Hindlimb muscle (tissue), 1 donor: ENCODE results near the gene SFTPD. TPM values are rescaled to one million over a fixed set of nuclear protein-coding genes. Genes with fewer than 3 reads are reported as not detected.
"Not testable (repeated sequence)": the region's sequence is repeated elsewhere in the genome, so short reads cannot be mapped to it uniquely, and the experiment has no call there.

Experiments
- DNase-seq: peaks from one replicate; pipeline ENCODE4 v3.0.0-alpha.2; 2013
- polyA plus RNA-seq: library from polyadenylated mRNA; unstranded; fragments of 120-200 nt; gene quantifications from one replicate; pipeline ENCODE4 v1.2.1, GENCODE V29; 2013; ENCODE audit not compliant: insufficient read length

SFTPD gene
- 1.8 TPM for polyA plus RNA-seq

DNA sequence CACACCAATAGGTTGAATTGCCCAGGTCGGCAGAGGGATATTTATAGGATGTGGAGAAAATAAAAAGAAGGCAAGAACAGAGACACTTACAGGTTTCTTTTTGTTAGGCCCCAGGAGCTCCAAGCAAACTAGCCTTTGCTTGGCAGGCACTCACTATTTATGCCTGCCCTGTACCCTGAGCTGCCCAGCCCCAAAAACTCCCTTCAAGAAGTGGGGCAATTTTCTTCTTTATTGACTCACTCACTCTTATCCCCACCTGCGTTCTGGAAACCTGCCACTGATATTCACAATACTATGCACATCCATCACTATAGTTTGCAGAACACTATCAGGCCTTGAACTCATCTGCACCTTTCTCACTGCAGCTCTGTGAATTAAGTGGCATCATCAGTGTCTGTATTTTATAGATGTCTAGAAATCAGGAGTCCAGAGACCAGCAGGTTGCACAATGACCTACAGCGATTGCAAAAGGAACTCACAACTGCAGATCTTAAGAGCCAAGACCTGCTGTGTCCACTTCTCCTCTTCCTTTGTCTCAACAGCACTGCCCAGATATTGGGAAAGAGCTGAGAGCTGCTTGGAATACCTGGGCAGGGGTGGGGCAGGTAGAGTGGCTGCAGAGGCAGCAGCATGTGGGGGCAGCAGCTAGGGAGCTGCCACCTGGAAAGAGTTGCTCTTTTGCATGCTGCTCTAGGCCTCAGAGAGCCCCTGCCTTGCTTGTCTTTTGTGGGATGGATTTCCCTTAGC lies at the start of gene SFTPD:
TSS of gene SFTPD (minus strand) at position 130 of the 747 bp plus-strand sequence. CDS start 2,446 bp downstream, outside the sequence.
- no peak for DNase-seq

DNA sequence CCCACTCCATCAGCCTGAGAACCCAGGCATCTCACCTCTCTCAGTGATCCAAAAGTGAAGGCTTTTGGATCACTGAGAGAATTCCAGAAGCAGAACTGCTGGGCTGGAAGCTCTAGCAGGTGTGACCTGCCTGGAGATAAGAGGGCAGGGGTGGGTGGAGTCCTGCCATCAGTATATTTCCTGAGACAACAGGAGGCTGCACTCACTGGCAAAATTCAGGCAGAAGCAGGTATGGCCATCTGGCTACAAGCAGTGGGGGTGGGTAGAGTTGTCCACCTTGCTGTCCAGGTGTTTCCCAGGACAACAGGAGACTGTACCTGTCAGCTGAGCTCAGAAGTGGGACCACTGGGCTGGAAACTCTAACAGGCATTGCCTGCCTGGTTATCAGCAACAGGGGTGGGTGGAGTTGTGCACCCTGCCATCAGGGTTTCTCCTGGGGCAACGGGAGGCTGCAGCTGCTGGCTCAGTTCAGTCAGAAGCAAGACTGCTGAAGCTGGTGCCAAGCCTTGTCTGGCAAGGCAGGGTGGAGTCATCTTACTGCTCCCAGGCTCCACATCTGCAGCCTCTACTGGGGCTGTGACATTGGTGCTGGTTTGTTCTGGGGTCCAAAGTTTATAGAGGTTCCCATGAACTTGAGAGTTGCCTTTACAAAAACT lies 47.2 kb upstream of the SFTPD start:
- no peak for DNase-seq

DNA sequence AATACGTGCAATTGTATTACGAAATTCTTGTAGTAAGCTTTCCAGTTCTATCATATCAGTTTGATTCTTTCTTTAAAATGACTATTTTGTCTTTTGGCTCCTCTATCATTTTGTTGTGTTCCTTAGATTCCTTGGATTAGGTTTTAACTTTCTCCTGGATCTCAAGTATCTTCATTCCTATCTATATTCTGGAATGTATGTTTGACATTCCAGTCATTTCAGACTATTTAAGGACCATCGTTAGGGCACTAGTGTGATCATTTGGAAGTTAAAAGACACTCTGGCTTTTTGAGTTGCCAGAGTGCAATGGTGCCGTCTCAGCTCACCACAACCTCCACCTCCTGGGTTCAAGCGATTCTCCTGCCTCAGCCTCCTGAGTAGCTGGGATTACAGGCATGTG lies 45.7 kb upstream of the SFTPD start:
- no peak for DNase-seq

DNA sequence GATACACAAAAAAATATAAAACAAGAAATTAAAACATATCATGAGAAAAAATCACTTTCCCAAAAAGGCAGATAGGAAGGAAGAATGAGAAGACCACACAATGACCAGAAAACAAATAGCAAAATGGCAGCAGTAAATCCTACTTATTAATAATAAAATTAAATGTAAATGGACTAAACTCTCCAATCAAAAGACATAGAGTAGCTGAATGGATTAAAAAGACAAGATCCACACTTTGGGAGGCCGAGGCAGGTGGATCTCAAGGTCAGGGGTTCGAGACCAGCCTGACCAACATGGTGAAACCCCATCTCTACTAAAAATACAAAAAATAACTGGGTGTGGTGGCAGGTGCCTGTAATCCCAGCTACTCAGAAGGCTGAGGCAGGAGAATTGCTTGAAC lies 39.3 kb upstream of the SFTPD start:
- DNase-seq: not testable (repeated sequence)

DNA sequence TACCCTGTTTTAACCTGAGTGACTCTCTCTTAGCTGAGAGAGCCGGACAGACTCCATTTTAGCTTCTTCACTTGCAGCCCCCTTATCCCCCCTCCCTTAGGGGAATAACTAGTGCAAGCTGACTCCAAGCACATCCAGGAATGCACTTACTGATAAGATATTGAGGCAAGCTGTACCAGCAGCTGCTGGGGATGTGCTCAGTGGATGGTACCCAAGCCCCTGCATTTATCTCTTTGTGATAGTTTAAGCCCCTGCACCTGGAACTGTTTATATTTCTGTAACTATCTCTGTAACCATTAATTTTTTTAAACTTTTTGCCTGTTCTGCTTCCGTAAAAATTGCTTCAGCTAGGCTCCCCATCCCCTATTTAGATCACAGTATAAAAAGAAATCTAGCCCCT lies 37.8 kb upstream of the SFTPD start:
- not testable (repeated sequence) for DNase-seq

DNA sequence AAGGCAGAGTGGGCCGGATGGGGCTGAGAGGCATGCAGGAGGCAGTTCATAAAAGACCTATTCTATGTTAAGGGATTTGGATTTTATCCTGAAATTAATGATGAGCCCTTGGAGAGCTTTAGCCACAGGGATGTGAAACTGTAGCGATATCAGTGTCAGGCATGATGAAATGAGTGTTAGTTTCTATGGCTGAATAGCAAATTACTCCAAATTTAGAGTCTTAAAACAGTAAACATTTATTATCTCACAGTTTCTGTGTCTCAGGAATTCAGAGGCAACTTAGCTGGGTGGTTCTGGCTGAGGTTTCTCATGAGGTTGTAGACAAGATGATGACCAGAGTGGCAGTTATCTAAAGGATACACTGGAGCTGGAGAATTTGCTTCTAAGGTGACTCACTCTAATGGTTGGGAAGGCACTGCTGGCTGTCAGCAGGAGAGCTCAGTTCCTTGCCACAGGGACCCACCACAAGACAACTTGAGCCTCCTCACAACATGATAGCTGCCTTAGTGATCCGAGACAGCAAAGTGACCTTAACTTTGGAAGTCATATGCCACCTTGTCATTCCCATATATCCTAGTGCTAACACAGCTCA lies 36.7 kb upstream of the SFTPD start:
- DNase-seq: no peak

DNA sequence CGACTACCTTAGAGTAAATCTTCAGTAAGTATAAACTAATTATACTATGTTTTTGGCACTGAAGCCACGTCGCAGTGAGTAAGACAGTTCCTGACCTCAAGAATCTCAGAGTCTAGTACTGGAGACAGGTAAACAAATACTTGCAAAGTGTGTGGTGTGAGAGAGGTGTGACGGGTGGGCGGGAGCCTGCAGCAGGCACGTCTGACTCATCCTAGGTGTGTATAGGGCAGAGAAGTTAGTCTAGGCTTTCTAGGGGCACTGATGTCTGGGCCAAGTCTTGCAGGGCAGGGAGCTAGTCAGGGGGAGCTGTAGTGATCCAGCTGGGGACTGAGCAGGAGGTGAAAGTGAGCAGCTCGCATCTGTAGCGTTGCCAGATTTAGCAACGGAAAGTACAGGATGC lies 35.9 kb upstream of the SFTPD start:
- DNase-seq: no peak

DNA sequence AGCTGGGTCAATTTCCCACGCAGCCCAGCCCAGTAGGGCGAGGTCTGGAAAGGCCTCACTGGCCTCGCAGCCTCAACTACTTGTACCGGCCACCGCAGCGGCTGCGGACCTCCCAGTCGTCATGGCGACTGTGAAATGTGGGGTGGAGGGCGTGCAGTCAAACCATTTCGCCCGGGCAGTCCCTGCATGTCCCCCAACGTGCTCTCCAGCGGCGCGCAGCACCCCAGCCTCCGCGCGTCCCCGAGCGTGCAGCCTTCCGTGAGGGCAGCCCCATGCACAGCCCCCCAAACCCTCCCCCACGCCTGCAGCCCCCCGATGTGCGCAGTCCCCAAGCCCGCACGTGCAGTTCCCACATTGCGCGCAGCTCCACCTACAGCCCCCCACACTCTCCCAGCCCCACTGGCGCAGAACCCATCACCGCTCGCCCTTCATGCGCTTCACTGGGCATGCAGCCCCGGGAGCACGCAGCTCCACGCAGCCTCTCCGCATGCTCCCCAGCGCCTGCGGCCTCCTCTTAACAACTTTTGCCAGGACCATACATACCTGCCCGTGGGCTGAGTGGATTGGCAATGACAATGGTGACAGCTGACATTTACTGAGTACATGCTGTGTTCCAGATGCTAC lies 34.5 kb upstream of the SFTPD start:
- DNase-seq: no peak

DNA sequence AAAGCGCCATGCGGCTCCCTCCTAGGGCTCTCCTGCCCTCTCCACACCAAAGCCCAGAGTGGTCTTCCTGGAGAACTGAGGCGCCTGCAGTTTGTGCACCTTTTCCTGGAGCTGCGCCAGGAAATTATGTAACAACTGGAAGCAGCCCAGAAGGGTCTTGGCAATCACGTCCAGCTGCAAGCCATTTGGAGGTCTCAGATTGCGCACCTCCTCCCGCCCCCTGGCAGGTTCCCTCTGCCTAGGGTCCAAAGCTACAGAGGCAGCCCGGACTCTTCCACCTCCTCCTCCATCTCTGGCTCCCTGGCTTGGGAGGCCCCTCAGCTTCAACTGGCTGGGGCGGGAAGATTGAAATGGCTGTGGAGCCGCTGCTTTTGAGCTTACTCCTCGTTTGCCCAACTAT lies 34.0 kb upstream of the SFTPD start:
- DNase-seq: peak; percentile 53

DNA sequence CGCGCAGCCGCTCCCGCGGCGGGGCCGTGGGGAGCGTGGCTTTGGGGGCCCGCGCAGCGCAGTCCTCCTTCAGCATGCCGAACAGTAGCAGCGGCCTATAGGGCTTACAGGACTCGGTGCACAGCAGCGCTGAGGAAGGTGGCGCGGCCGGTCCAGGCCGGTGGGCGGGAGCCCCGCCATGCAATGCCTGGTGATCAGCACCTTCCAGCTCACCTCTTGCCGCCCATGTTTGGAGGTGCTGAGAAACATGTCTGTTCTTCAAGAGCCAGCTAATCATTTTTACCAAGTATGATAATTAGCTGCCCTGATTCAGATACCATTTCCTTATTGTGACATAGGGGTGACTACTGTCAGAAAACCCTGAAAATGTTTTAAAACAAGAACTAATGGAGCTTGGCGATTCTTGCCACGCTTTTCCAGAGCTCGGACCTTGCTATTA lies 33.5 kb upstream of the SFTPD start:
- no peak for DNase-seq

DNA sequence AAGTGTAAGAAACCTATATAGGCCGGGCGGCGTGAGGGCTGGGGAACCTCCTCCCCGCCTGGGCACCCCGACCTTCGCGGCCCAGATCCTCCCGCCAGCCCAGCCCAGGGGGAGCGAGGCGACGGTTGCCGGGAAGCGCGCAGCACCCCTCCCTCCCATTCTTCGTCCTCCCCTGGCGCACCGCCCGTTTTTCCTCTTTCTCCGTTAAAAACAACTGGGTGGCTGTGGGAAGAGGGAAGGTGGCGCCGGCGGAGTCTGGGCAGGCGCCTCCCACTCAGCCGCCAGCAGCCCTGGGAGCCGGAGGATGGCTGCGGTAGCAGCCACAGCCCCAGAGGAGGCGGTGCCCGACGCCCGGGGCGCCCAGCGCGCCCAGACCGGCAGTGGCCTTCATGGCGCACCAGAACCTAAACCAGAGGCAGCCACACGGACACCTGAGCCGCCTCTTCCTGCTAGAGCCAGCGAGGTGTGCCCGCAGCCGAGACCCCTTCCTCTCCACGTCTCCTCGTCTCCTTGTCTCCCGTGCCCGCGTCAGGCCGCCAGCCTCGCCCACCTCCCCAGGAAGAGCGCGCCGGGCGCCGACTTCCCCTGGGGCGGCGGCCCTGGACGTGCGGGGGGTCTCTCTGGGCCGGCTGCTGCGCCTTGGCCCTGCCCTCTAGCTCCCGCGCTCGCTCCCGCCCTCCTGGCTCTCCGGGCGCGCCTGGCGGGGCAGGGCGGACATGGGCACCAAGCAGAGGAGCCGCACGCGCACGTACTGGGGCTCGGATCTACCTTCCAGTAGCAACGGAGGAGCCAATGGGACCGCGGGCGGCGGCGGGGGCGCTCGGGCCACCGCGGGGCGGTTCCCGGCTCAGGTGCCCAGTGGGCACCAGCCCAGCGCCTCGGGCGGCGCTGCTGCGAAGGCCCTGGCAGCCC lies 32.8 kb upstream of the SFTPD start:
- DNase-seq: peak; percentile 42

DNA sequence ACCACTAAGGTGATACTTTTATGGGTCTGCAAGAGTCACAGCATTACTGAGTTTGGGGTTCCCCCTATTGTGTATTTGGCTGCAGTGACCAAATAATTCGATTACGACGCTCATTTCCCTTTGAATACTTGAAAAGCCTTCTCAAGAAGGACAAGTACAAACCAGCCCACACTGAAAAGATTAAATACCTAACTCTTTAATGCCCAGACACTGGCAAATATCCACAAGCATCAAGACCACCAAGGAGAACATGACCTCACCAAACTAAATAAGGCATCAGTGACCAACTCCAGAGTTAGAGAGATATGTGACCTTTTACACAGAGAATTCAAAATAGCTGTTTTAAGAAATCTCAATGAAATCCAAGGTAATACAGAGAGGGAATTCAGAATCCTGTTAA lies 31.8 kb upstream of the SFTPD start:
- DNase-seq: no peak

DNA sequence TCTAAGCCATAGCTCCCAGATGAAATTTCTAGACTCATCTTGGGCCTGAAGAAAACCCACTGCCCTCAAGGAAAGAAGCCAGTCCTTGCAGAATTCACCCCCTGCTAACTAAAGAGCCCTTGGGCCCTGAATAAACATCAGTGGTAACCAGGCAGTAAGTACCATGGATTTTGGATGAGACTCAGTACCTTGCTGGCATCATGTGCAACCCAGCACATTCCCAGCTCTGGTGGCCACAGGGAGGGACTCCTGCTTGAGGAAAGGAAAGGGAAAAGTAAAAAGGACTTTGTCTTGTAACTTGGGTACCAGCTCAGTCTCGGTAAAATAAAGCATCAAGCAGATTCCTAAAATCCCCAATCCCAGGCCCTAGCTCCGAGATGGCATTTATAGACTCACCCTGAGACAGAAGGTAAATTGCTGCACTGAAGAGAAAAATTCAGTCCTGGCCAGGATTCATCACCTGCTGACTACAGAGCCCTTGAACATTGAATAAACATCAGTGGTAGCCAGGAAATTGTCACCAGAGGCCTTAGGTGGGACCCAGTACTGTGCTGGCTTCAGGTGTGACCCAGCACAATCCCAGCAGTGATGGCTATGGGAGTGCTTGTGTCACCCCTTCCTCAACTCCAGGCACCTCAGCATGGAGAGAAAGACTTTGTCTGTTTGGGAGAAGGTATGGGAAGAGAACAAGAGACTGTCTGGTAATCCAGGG lies 31.2 kb upstream of the SFTPD start:
- DNase-seq: no peak

DNA sequence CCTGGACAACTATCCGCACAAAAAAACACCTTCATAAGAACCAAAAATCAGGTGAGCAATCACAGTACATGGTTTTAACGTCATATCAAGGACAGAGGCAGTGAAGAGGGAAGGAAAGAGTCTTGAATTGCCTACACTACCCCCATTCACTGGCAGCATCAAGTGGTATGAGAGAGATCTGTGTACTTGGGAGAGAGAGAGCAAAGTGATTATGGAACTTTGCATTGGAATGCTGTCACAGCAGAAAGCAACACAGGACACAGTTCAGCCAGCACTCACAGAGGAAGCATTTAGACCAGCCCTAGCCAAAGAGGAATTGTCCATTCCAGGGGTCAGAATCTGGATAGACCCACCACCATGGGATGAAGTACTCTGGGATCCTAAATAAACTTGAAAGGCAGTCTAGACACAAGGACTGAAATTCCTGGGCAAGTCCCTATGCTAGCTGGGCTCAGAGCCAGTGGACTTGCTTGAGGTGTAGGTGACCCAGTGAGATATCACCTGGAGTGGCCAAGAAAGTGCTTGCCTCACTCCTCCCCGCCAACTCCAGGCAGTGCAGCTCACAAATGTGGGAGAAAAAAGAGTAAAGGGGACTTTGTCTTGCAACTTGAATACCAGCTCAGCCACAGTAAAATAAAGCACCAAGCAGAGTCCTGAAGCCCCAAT lies 30.5 kb upstream of the SFTPD start:
- DNase-seq: no peak

DNA sequence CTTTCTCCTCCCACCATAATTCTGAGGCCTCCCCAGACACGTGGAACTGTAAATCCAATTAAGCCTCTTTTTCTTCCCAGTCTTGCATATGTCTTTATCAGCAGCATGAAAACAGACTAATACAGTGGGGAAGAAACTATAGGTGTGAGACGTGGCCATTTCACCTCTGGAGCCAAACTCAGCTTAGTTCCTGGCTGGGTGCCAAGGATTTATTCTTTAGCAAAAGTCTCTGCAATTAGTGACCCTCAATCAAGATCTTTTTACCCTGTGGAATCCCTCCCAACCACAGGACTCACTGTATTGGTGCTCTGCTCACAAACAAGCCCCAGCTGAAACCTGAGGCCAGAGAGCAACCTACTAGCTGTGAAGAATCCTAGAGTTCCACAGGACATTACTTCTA lies 28.1 kb upstream of the SFTPD start:
- no peak for DNase-seq

DNA sequence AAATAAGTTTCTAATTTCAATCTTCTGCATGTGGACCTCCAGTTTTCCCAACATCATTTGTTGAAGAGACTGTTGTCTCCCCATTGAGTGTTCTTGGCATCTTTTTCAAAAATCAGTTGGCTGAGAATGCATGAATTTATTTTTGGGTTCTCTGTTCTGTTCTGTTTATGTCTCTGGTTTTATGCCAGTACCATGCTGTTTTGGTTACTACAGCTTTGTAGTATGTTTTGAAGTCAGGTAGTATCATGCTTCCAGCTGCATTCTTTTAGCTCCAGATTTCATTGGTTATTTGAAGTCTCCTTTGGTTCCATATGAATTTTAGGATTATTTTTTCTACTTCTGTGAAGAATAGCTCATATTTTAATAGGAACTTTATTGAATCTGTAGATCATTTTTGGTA lies 21.2 kb upstream of the SFTPD start:
- no peak for DNase-seq

DNA sequence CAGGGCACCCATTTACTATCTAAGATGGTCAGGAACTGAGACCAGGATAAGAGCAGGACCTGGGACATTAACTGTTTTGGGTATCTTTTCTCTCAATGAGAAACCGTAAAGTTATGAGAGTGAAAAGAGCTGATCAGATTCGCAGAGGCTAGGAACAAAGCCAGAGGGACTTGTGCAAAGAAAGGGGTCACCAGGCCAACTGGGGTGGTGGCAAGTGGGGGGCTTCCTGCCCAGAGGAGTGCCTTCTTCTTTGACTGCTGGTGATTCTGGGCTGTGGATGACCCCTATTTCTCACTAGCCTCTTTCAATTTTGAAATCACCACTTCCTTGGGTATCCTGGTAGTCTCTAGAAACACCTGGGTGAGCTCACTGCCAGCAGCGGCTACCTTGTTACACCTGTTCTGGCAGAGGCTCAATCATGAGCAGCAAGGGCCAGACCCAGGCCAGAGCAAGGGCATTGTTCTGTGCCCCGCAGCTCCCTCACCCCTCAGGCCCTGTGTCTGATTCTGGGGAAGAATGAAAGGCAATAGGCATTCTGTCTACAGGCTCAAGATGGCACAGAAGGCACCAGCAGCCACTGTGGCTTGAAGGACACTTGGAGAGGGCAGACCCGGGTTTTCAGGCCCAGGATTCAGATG lies 999 bp downstream of the SFTPD start:
- DNase-seq: no peak

DNA sequence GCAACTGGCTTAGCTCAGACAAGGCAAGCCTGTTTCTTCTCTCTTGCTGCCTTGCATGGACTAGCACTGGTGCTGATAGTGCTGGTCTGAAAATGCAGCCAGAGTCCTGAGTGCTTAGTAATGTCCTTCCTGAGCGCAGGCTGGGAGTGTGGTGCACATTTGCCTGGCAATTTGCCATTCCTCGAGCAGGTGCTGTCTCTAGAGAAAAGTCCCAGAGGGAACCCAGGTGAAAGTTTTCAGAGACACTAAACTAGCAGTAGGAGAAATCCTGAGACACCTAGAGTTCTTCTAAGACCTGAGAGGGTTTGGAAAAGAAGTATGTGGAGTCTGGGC lies 1.9 kb downstream of the SFTPD start:
- DNase-seq: no peak

DNA sequence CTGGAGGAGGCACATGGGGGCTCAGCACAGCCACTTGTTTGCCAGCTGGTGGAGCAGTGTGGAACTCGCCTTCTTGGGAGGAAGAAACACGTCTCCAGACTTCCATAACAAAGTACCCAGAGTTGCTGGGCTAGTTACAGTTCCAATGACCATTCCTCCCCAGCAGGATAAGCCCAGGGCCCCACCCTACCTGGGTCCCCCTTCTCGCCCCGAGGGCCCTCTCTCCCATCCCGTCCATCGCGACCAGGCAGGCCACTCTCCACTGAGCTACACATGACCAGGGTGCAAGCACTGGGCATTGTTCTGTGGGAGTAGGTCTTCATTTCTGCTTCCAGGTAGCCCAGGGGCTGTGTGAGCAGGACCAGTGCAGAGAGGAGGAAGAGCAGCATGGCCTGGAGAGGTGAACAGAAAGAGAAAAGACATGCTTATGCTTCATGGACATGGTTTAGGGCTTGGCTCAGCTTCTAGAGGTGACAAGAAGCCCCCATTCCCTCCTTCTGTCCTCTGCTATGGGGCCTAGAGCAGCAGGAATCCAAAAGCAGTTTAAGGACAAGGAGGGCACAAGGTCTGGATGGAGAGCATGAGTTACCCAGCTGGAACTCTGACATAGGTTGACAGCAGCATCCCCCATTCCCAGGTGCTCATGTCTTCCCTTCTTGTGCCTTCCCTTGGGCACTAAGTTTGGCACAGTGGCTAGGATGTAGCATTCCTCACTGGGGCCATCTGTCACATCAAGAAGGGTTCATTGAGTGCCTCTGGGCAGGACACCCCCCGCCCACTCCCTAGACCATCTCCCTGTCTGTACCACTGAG lies 2.4 kb downstream of the SFTPD start:
- no peak for DNase-seq
